ENCODE measurements around the gene SPATA6.
"Not testable (repeated sequence)": the region's sequence is repeated elsewhere in the genome, so short reads cannot be mapped to it uniquely, and the experiment has no call there.

Gene SPATA6

DNA sequence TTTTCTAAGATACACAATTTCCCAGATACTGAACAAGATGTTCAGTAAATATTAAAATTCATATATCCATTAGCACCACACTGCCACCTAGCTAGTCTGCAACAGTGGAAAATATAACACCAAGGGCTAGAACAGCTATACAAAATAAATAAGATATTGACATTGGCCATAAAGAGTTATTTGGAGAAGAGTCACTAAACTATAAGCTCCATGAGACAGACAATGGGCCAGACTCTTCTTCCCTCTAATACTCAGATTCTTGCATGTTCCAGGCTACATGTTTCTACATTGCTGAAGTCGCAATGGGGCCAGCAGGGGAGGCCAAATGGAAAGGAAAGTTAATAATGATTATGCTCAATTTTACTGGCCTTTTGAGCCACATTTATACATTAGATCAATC lies 21.5 kb downstream of the SPATA6 start:
- DNase-seq: no peak

DNA sequence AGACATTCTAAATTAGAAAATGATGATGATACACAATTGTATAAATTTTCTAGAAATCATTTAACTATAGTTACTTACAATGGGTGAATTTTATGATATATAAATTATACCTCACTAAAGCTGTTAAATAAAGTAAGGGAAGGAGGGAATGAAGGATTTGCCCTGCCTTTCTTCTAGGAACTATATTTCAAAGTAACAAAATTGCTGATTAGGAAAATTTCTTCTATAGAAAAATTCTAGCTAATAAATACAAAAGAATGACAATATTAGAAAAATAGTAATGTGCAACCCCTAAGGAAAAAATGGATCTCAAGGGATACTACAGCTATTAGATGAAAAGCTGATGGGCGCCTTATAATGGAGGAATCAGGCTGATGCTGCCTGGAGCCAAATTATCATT lies 23.1 kb downstream of the SPATA6 start:
- no peak for DNase-seq

DNA sequence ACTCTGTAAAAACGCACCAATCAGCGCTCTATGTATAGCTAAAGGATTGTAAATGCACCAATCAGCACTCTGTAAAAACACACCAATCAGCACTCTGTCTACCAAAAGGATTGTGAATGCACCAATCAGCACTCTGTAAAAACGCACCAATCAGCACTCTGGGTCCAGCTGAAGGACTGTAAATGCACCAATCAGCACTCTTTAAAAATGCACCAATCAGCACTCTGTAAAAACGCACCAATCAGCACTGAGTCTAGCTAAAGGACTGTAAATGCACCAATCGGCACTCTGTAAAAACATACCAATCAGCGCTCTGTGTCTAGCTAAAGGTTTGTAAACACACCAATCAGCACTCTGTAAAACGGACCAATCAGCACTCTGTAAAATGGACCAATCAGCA lies 27.8 kb downstream of the SPATA6 start:
- DNase-seq: not testable (repeated sequence)

DNA sequence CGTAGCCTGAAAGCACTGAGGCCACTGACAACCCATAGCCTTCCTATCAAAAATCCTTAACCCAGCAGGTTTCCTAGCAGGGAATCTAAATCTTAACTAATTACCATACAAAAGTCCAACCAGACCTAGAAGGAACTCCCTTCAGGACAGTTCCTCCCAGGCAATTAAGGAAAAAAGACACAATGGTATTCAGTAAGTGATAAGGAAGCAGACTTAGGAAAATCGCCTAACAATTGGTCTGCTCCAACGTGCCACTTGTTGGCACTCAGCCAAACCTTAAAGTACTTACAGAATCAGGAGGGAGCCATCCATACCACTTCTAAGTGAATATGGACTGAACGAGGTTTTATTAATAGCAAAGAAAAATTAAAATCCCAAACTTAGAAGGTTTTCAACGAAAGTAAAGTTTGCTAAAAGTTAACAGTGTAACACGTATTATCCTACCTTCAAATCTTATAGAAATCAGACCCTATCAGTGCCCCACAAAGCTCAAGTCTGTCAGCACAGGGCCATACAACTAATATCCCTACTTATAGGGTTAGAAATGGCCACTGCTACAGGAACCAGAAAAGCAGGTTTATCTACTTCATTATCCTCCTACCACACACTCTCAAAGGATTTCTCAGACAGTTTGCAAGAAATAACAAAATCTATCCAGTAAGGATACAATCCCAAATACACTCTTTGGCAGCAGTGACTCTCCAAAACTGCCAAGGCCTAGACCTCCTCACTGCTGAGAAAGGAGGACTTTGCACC lies 29.0 kb downstream of the SPATA6 start:
- DNase-seq: no peak

DNA sequence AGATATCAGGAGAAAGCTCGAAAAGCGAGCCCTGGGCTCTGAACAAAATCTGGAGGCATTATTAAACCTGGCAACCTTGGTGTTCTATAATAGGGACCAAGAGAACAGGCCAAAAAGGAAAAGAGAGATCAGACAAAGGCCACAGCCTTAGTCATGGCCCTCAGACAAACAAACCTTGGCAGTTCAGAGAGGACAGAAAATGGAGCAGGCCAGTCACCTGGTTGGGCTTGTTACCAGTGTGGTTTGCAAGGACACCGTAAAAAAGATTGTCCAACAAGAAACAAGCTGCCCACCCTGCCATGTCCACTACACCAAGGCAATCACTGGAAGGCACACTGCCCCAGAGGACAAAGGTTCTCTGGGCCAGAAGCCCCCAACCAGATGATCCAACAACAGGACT lies 31.2 kb downstream of the SPATA6 start:
- DNase-seq: not testable (repeated sequence)

DNA sequence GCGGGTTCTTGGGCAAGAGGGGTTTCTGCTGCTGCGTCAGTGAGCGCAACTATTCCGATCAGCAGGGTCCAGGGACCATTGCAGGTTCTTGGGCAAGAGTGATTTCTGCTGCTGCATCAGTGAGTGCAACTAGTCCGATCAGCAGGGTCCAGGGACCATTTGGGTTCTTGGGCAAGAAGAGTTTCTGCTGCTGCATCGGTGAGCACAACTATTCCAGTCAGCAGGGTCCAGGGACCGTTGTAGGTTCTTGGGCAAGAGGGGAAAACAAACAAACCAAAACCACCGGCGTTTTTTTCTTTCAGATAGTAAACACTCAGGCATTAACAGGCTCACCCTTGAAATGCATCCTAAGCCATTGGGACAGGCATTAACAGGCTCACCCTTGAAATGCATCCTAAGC lies 32.6 kb downstream of the SPATA6 start:
- no peak for DNase-seq

DNA sequence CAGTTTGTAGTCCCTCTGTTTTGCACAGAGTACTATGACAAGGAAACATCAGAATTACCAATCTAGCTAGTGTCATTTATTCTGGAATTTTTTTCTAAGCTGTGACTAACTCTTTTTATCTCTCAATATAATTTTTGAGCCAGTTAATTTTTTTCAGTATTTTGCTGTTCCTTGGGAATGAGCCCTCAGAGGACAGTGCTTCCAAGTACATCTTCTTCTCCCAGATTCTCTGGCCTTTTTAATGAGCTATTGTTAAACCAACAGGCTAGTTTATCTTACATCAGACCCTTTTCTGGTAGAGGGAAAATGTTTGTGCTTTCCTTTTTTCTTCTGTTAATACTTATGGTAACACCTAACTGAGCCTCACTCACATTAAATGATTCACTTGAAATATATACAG lies 34.6 kb downstream of the SPATA6 start:
- DNase-seq: not testable (repeated sequence)

DNA sequence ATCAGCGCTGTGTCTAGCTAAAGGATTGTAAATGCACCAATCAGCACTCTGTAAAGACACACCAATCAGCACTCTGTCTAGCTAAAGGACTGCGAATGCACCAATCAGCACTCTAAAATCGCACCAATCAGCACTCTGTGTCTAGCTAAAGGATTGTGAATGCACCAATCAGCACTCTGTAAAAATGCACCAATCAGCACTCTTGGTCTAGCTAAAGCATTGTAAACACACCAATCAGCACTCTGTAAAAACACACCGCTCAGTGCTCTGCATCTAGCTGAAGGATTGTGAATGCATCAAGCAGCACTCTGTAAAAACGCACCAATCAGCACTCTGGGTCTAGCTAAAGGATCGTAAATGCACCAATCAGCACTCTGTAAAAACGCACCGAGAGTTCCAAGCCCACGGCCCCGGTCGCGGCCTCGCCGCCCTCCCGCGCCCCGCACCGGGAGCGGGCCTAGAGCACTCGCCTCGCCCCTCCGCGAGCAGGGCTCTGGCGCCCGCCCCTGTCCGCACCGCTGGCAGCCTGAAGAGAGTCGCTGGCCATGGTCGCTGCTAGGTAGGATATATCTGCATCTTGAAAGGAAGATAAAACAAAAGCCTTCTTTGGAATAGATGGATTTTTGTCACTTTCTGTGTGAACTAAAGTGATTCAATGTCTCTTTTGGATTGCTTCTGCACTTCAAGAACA lies 36.5 kb downstream of the SPATA6 start:
- not testable (repeated sequence) for DNase-seq

DNA sequence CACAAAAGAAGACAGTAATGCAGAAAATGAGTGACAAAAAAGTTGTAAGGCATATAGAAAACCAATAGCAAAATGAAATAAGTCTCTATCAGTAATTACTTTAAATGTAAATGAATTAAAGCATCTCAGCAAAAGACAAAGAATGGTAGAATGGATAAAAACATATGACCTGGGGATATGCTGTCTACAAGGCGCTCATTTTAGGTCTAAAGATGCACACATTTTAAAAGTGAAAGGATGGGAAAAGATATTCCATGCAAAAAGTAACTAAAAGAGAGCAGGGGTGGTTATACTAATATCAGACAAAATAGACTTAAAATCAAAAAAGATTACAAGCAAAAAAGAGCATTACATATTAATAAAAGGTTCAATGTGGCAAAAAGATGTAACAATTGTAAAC lies 41.2 kb downstream of the SPATA6 start:
- DNase-seq: no peak

DNA sequence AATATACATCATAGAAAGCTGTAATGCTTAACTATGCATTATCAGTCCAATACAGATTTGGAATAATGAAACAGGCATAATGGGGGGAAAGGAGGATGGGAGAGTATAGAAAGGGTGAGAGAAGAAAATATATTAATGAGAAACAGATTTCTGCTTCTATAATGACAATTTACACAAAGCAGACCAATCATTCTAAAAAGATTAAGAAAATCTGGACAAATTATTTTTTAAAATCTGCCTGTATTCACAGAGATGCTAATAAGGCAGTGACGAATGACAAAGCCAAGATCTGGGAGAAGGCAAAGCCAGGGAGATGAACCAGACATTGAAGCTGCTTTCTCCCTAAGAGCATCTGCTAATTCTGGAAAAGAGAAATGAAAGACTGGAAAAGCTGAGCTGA lies 50.0 kb downstream of the SPATA6 start:
- no peak for DNase-seq

DNA sequence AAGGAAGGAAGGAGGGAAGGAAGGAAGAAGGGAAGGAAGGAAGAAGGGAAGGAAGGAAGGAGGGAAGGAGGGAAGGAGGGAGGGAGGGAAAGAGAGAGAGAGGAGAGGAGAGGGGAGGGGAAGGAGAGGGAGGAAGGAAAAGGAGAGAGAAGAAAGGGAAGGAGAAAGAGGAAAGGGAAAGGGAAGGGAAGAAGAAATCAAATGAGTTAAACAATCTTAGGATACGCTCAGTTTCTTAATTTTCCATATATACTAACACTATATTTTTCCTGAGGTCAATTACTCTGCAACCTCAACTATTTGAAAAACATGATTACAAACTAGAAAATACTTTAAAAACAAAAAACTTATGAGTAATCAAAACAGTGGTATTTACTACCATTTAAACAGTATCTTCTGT lies 53.3 kb downstream of the SPATA6 start:
- DNase-seq: no peak

DNA sequence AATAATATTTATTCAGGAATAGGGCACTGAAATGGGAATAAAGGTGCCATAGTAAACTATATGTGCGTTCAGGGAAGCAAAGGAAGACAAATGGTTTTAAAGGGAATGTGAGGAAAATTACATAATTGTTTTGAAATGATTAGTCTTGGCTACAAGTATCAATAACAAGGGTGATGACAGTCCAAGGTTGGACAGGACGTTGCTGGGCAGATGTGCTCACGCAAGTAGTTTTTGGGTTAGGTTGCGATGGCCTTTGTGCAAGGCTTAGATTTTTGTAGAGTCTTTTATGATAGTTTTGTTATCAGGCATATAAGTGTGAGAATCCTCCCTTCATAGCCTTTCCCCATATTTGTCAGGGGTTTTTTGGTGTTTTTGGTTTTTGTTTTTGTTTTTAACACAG lies 57.0 kb downstream of the SPATA6 start:
- DNase-seq: no peak

DNA sequence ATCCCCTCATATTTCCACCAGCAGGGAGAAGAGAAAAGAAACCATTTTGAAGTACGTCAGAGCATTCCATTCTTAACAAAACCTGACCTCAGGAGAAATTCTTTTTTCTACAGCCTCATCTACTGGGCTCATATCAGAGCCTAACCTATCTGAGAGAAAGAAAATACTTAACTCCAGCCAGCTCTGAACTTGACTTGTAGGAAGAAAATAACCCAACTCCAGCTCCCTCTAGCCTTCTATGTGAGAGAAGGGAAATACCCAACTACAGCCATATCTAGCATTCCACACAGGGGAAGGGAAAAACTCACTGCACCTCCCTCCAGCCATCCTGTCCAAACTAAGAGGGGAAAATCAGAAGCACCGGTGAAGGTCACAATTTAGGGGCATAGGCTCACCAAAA lies 57.7 kb downstream of the SPATA6 start:
- DNase-seq: no peak

DNA sequence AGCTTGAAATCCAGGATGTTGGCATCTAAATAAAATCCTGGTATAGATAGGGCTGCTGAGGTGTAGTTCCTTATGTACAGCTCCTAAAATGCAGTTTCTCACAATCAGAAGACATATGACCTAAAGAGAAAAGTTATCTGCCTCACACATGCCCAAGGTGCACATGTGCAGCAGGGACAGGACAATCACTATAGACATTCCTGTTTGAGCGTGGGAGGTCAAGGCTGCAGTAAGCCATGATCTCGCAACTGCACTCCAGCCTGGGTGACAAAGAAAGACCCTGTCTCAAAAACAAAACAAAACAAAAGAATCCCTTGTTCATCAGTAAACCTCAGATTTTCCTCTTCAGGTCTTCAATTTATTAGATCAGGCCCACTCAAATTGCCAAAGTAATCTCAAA lies 66.1 kb downstream of the SPATA6 start:
- DNase-seq: no peak

DNA sequence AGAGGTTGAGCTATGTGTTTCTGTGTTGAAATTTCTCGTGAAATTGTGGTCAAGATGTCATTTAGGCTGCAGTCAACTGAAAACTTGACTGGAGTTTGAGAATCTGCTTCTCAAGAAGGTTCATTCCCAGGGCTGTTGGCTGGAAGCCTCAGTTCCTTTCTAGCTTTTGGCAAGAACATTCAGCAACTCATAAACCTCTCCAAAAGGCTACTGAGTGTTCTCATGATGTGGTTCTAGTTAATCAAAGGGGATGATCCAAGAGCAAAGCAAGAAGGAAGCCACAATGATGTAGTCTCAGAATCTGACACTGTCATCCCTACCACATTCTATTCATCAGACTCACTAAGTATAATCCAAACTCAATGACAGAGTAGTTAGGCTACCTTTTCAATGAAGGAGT lies 66.6 kb downstream of the SPATA6 start:
- no peak for DNase-seq

DNA sequence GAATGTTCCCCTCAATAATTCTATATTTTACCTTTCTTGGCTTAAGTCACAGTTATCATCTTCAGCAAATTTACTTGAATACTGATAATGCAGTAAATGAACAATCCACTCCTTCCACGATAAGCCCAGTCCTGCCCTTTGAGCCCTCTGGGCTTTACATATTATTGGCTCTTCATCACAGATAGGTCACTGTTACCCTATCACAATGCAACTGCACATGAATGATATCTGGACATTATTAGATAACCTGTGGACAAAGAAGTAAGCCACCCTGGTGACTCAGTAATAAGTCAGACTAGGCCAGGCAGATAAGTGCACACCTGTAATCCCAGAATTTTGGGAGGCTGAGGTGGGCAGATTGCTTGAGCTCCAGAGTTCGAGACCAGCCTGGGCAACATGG lies 69.4 kb downstream of the SPATA6 start:
- DNase-seq: no peak

DNA sequence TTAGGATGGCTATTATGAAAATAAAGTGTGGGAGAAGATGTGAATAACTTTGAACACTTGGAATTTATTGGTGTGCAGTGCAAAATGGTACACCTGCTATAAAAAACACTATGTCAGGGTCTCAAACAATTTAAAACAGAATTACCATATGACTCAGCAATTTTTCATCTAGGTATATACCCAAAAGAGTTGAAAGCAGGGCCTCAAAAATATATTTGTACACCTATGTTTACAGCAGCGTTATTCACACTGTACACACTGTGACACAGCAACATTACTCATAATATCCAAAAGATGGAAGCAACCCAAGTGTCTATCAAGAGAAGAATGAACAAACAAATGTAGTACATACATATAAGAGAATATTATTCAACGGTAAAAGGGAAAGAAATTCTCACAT lies 75.8 kb downstream of the SPATA6 start:
- DNase-seq: no peak

DNA sequence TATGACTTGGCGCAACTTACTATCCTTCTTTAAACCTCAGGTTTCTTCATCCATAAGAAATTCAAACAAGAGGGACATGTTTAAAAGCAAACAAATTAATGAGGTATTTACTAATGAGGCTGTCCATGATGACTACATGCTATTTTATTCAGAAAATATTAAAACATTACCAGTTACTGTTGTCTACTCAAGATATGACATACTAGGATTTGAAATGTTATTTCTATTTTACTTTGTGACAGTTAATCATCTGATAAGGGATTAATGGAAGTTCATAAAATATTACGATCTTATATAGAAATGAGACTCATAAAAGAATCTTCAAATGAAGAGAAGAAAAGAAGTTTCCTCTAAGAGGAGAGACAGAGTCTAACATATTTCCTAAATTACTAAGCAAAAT lies 80.1 kb downstream of the SPATA6 start:
- DNase-seq: no peak

DNA sequence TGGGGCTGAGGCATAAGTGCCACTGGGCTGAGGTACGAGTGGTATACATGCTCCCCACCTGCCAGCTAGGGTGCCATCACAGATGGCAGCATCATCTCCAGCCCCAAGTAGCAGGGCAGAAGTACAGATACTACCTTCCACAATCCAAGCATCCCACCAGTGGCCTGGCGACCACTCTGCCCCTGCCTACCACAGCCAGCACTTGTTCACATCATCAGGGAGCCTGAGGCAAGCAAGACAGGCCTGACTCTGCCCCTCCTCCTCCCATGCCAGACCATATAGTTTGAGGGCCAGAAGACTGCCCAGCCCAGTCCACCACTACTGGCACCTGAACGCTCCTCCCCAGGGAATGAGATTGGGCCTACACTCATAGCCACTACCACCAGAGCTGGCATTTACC lies 84.6 kb downstream of the SPATA6 start:
- DNase-seq: no peak

DNA sequence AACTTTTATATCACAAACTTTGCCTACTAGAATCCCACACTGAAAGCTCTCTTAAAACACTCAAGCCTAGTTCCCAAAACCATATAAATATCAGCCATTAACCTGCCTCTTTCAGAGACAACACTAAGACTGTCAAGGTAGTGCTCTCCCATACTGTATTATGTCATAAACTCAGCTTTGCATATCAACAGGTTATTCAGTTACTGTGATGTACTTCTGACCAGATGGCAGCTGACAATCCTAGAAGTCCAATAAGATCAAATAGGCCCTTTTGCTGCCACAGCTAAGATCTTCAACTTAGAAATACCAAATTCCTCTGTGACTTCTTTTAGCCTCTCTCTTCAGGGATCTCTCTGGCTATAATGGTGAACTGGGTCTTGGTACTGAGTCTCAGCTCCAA lies 97.2 kb downstream of the SPATA6 start:
- DNase-seq: no peak

DNA sequence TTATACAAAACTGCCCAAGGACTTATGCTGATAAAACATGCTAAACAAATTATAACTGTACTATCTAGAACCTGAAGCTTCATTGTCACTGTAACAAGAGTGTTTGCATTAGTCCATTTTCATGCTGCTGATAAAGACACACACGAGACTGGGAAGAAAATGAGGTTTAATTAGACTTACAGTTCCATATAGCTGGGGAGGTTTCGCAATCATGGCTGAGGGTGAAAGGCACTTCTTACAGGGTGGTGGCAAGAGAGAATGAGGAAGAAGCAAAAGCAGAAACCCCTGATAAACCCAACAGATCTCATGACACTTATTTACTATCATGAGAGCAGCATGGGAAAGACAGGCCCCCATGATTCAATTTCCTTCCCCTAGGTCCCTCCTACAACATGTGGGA lies 100.4 kb downstream of the SPATA6 start:
- no peak for DNase-seq

DNA sequence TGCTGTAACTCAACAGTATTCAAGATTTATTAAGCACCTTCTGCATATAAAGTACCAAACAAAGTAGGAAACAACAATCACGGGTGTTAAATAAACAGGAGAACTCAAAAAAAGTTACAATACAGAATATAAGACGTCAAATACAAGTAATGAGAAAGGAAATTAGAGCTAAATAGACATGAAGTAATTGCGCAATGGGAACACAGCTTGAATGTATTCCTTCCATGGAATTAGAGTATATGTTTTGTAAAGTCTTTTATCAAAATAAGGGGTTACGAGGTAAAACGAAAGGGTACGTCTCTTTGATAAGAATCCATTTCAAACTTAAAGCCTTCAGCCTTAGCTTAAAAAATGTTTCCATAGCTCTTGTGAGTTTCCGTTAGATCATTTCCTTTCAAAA lies 109.1 kb downstream of the SPATA6 start:
- DNase-seq: no peak

DNA sequence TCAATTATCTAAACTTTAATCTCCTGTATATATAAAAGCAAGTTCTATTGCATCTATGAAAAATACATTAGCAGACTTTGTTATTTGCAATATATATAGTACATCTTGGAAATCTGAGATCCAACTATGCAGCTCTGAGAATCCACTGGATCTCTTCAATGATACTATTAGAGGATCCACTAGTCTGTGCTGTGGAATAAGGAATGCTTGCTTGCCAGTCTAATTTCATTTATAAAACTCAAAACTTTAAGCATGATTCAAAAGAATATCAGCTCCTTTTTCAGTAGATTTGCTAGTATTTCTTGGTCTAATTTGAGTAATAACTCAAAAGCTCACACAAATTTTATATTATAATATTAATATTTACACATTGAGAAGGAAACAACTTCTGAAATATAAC lies 115.1 kb downstream of the SPATA6 start:
- no peak for DNase-seq

DNA sequence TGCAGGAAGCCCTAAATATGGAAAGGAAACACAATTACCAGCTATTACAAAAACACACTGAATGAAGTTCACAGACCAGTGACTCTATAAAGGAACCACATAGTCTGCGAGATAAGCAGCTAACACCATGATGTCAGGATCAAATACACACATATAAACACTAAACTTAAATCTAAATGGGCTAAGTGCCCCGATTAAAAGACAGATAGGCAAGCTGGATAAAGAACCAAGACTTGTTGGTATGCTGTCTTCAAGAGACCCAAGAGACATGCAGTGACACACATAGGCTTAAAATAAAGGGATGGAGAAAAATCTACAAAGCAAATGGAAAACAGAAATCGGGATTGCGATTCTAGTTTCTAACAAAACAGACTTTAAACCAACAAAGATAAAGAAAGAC lies 127.6 kb downstream of the SPATA6 start:
- no peak for DNase-seq

DNA sequence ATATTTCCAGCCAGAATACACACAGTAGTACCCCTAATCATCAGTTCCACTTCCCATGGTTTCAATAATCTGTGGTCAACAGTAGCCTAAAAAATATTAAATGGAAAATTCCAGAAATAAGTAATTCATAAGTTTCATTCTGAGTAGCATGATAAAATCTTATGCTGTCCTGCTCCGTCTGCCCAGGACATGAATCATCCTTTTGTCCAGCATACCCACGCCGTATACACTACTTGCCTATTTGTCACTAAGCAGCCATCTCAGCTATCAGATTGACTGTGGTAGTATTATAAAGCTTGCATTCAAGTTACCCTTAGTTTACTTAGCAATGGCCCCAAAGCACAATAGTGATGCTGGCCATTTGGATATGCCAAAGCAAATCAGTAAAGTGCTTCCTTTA lies 130.8 kb downstream of the SPATA6 start:
- DNase-seq: no peak
